DOHH2 (cell line): ENCODE data around the gene PDCD5.

Experiments used
- EZH2phosphoT487 ChIP-seq: fragments of 200-600 bp; sonication (generic); IDR thresholded peaks from 2 replicates; pipeline ENCODE4 v1.6.1; 2017; ENCODE audit warnings: borderline replicate concordance, mild to moderate bottlenecking, antibody characterized with exemption, low read length, moderate library complexity, mixed read lengths
- TF ChIP-seq, protein P1 (sequence below): fragments of 200-600 bp; sonication (generic); IDR thresholded peaks from one replicate; pipeline ENCODE4 v1.5.1; 2014; ENCODE audit warnings: antibody characterized with exemption, mild to moderate bottlenecking, low read depth, low read length; ENCODE audit not compliant: poor library complexity, severe bottlenecking

DNA sequence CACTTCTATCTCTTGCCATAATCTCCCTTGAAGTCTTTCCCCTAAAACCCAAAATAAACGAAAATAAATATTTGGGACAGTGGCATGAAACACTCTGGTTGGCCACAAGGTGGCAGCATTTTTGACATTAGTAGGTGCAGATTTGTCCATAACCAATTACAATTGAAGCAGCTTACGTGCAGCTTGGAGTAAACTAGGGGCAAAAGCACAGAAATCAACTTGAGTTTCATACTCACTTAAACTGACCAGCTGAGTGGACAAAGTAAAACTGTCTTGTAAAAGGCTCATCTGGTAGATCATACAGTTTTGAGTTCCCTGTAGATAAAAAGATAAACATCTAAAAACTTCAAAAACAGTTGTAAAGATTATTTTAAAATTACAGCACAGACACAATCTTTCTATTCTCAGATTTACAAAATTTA is 18.8 kb downstream of the PDCD5 start:
- TF ChIP-seq, protein P1, sequence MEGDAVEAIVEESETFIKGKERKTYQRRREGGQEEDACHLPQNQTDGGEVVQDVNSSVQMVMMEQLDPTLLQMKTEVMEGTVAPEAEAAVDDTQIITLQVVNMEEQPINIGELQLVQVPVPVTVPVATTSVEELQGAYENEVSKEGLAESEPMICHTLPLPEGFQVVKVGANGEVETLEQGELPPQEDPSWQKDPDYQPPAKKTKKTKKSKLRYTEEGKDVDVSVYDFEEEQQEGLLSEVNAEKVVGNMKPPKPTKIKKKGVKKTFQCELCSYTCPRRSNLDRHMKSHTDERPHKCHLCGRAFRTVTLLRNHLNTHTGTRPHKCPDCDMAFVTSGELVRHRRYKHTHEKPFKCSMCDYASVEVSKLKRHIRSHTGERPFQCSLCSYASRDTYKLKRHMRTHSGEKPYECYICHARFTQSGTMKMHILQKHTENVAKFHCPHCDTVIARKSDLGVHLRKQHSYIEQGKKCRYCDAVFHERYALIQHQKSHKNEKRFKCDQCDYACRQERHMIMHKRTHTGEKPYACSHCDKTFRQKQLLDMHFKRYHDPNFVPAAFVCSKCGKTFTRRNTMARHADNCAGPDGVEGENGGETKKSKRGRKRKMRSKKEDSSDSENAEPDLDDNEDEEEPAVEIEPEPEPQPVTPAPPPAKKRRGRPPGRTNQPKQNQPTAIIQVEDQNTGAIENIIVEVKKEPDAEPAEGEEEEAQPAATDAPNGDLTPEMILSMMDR: peak; percentile 86
- TF ChIP-seq EZH2phosphoT487: no peak
